GM19324 (cell line): Measurements from ENCODE around the gene SLC38A5.

ENCODE experiments used
- ATAC-seq: cut with Tn5 transposase; IDR thresholded peaks from one replicate; pipeline ENCODE4 v1.9.1; 2021; ENCODE audit warnings: mild to moderate bottlenecking, moderate library complexity; ENCODE audit not compliant: unreplicated experiment, low FRiP score

SLC38A5 gene

DNA sequence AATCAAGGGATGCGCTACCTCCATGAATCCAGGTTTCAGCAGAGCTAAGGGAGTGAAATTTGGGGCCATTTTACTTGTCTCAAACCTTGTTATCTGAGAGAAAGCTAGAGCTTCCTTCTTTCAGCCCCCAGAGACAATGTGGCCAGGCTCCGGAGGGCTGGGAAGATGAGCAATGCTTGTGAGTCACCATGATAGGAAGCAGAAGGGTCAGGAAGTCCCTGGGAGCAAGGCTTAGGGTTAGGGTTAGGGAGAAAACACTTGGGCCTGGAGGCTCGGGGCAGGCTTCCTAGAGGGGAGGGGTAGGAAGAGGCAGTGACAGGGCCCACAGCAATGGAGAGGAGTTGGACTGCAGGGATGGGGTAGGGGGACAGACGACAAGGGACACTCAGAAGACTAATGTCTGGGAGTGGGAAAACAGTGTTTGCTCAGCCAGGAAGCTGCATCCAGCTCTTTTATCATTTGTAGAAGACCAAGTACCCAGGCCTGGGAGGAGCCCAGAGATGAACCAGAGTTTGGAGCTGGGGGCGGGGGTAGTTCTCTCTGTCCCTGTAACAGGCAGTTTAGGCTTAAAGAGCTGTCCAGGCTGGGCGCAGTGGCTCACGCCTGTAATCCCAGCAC is 22.3 kb upstream of the SLC38A5 start:
- no peak for ATAC-seq

DNA sequence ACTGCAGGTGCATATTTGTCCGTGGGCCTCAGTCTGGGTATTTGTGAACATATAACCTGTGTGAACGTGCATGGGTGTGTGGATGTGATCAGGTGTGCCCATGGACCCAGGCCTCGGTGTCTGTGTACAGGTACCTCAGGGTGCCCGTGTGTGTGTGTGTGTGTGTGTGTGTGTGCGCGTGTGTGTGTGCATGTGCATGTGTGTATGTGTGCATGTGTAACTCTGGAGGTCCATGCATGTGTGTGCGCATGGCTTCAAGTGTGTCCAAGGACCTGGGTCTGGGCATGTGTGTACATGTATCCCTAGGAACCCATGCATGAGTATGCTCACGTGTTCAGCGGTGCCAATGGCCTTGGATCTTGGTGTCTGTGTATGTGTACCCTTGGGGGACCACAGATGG is 21.7 kb upstream of the SLC38A5 start:
- ATAC-seq: no peak

DNA sequence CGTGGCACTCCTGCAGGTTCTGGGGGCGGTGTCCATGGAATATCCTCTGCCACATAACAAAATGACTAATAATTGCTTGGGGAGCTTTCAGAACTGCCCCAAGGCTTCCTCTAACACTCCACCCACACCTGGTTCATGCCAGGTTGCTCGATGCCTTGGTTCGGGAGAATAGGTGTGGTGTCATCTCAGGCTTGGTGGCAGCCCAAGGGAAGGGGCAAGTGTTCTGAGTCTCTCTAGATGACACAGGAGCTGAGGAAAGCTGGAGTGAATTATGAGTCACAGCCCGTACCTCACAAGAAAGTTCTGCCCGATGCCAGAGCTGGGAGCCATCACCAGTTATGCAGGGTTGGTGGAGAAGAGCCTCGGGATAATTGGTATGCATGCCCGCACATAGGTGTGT is 20.6 kb upstream of the SLC38A5 start:
- ATAC-seq: no peak

DNA sequence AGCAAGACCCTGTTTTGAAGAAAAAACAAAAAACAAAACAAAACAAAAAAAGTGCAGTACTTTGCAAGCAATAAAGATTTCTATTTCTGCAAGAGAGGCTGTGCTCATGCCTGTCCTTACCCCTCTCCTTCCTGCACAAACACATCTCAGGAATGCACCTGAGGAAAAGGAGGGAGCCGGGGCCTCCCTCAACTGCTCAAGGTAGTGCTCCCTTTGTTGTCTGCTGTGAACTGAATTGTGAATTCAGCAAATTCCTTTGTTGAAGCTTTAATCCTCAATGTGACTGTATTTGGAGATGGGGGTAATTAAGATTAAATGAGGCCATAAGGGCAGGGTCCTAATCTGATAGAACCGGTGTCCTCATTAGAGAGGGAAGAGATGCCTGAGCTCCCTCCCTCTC is 19.8 kb upstream of the SLC38A5 start:
- ATAC-seq: no peak

DNA sequence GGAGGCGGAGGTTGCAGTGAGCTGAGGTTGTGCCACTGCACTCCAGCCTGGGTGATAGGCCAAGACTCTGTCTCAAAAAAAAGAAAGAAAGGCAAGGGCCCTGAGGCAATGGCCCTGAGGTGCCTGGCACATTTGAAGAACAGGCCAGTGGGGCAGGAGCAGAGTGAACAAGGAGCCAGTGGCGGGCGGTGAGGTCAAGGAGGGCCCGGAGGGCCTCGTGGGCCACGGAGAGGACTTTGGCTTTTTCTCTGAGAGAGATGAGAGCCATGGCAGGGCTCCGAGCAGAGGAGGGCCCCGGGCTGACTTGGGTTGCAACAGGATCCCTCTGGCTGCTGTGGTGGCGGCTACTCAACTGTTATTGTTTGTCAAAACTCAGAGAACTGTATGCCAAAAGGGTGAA is 19.2 kb upstream of the SLC38A5 start:
- no peak for ATAC-seq

DNA sequence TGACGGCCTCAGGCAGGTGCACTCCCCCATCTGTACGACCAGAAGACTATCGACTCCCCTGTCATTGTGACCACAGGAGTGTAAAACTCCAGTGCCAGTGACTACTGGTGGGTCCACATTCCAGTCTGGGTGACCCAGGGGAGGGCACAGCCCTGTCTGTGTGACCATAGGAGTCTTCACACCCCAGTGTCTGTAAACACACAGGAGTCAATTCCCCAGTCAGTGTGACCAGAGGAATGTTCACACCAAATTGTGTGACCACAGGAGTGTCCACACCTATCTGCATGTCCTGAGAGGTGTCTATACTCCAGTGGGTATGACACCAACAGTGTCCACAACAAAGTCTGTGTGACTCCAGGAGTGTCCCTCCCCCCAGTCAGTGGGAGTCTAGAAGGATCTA is 18.0 kb upstream of the SLC38A5 start:
- ATAC-seq: no peak

- ATAC-seq: no peak
Measured at GRCh38 chrX:48487362-48487798, 17.3 kb upstream of the SLC38A5 start.

GRCh38 chrX:48482526-48482925 is 12.5 kb upstream of the SLC38A5 start:
- no peak for ATAC-seq

DNA sequence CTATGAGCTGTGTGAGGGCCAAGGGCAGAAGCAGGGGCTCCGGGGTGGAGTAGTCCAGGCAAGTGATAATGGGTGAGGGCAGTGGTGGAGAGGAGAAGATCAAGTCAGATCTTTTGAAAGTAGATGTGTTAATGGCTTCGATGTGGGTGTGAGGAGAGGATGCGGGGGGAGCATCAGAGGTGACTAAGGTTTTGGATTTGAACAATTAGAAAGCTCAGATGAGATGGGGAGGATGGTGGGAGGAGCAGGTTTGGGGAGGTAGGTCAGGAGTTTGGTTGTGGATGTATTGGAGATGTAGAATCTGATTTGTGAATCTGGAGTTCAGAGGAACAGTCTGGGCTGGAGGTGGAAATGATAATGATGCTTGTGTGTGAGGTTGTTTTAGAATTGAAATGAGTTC is 10.5 kb upstream of the SLC38A5 start:
- no peak for ATAC-seq

- no peak for ATAC-seq
Measured at GRCh38 chrX:48480142-48480541, 10.1 kb upstream of the SLC38A5 start.

GRCh38 chrX:48478806-48479205 is 8.7 kb upstream of the SLC38A5 start:
- no peak for ATAC-seq

DNA sequence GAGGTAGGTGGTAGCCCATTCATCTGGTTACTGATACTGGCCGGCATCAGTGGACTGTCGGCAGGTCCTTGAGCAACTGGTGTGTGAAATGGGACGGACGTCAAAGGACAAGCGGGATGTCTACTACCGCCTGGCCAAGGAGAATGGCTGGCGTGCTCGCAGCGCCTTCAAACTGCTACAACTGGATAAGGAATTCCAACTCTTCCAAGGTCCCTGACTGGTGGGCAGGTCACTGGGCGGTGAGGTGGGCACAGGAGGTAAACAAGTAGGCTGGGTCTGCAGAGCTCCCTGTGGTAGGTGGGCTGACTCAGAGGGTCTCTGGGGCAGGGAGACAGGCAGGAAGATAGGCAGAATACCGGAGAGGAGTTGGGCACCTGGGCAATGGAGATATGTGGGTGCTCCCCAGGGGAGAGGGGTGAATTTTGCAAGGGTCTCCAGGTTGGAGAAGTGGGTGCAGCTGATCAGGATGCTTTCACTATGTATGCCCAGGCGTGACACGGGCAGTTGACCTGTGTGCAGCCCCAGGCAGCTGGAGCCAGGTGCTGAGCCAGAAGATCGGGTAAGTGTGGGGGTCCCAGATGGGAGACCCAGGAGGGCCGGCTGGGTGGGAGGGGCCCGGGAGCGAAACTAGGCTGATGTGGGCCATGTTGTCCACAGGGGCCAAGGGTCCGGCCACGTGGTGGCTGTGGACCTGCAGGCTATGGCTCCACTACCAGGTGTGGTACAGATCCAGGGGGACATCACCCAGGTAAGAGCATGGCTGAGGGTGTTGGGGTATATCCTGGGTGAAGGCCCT is 8.1 kb upstream of the SLC38A5 start:
- no peak for ATAC-seq

DNA sequence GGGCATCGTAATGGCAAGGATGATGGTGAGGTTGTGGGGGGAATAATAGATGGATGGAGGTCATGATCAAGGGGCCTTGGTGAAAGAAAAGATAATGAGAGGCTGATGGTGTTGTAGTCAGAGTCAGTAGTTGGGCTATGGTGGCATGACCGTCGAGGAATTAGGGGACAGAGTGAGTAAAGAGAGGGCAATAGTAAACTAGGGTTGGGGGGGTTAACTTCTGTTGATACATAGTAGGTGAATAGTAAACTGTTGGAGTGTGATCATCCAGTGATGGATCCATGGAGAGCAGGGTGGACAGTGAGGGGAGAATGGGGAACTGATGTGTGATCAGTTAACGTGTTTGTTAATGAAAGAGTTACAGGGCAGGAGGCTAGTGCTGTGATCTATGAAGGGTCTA is 6.9 kb upstream of the SLC38A5 start:
- ATAC-seq: no peak

DNA sequence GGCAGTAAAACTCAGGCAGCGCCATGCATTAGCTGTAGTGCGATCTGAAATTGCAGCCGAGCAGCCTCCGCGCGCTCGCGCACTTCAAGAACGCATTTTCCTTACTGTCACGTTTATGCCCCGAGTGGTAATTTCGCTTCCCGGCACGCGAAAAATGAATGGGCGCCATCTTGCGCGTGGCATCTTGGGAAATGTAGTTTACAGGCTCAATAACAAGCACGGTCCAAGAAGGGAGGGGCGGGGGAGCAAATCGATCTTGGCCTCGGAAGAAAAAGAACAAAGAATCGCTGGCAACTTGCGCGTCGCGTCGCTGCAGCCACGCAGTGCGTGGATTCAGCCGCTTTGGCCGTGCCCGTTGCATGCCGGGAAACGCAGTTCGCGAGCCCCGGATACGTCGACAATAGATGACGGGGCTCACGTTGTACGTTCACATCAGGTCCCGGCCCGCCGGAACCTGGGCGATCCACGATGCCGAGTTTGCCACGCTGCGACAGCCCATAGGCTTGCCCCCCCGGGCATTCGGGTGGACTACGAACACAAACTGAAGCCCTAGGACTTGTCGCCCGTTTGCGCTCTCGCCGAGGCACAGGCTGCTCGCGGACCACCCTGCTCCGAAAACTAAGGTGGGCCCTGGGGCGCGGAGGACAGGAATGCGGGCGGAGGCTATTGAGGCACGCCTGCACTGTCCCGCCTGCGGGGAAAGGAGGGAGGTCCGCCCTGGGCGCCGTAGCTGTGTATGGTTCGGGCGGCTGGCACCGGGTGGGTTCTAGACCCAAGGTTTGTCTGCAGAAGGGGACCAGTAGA is 5.9 kb upstream of the SLC38A5 start, which contains the start of gene FTSJ1:
Gene FTSJ1 (plus strand): TSS at position 426 of the 804 bp plus-strand sequence. CDS start 1,849 bp downstream, outside the sequence.
- peak; percentile 79 for ATAC-seq

GRCh38 chrX:48475296-48475695 is 5.2 kb upstream of the SLC38A5 start:
- ATAC-seq: no peak

- ATAC-seq: no peak
Measured at GRCh38 chrX:48474581-48474980, 4.5 kb upstream of the SLC38A5 start.

GRCh38 chrX:48474127-48474526 is 4.1 kb upstream of the SLC38A5 start:
- ATAC-seq: no peak

DNA sequence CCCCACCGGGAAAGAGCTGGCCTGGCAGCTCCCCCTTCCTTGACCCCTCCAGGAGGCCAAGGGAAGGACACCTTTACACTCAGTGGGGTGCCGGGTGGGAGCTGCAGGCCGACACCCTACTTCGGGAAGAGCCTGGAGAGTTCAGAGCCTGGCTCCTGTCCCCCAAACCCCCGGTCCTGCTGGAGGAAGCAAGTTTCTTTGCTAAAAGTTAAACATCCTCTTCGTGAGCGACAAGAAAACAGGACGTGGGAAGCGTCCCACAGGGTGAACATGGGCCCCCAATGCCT is 3.6 kb upstream of the SLC38A5 start:
- ATAC-seq: no peak

- ATAC-seq: no peak
Measured at GRCh38 chrX:48472851-48473703, 3.0 kb upstream of the SLC38A5 start.

DNA sequence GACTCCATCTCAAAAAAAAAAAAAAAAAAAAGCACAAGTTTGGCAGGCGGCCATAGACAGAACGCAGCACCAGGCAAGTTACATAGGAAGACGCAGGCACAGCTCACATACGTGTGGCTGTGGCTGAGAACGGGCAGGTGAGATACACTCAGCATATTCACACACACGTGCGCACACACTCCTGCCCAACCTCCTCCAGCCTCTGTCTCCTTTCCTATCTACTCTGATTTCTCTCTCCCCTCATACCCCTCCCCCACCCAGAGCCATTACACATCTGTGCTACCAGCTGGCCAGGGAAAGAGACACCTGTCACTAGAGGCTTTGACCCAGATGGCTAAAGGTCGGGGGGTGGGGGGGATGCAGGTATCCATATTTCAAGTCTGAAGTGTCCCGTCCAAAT is 2.2 kb upstream of the SLC38A5 start:
- ATAC-seq: no peak

DNA sequence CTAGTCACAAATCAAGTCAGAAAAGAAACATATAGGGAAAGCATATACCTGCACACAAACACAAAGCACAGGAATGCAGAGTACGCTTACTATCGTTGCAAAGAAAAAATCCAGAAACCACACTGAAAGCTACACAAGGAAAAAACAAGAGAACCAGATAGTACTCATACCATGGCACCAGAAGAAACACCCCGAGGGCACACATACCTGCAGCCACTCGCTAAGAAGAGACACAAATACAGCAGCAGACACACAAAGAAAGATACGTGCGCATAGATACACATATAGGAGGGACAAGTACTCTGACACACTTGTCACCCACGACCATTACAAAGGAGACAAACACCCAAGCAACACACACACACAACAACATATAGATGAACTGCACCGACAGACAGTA is 1.4 kb upstream of the SLC38A5 start:
- no peak for ATAC-seq
